Measurements from ENCODE around the gene ADGRE3. TPM values are rescaled to one million over a fixed set of nuclear protein-coding genes. Genes with fewer than 3 reads are reported as not detected.

Gene ADGRE3
- total RNA-seq, 1 experiment from 2014 or later = not detected

DNA sequence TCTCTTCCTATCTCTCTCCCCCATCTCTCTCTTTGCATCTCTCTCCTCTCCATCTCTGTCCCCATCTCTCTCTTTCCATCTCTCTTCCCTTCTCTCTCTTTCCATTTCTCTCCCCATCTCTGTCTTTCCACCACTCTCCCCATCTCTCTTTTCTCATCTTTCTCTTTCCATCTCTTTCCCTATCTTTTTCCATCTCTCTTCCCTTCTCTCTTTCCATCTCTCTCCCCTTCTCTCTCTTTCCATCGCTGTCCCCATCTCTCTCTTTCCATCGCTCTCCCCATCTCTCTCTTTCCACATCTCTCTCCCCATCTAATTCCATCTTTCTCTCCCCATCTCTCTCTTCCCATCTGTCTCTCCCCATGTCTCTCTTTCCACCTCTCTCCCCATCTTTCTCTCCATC, 24.5 kb downstream of the ADGRE3 start:
- no peak overlapping the region for H4K8ac ChIP-seq (replicated peaks; ENCODE audit: insufficient read length, low read depth, low read length)
- H3K36me3 Mint-ChIP-seq (ENCODE audit: insufficient read depth in 1 of 3, low read depth in 3 of 3) = peaks cover 0 to 17% (median 0%) of the 10 kb centered on the region in 3 experiments; a peak in 3 of 7 replicates
- H3K14ac ChIP-seq (ENCODE audit: insufficient read depth, low read length) = no peak overlapping the region
- H3K4me2 ChIP-seq (ENCODE audit: insufficient read depth, insufficient read length, low read length) = no peak overlapping the region
- H3K23ac ChIP-seq (ENCODE audit: insufficient read length, low read depth, low read length) = no peak overlapping the region
- H2AFZ ChIP-seq (ENCODE audit: low read length) = no peak overlapping the region
- no peak overlapping the region for H3K27ac ChIP-seq (ENCODE audit: insufficient read length, low read depth, low read length)
- H3K27me3 Mint-ChIP-seq (ENCODE audit: low read depth) = peaks cover 4% of the 10 kb centered on the region; the same call in 1 of the 2 replicates
- no peak overlapping the region for H3K9ac ChIP-seq (ENCODE audit: extremely low read depth, insufficient read length, low read length)
- no peaks in the 10 kb centered on the region for H3K4me1 Mint-ChIP-seq
- no peaks in the 10 kb centered on the region for H3K9me3 ChIP-seq (ENCODE audit: control insufficient read depth, low read depth, low read length)
- H3K18ac ChIP-seq (ENCODE audit: insufficient read length, low read depth, low read length) = no peak overlapping the region
- H2BK12ac ChIP-seq (ENCODE audit: insufficient read length, low read depth, low read length) = no peak overlapping the region
- H2BK20ac ChIP-seq (ENCODE audit: low read depth, low read length, poor library complexity, severe bottlenecking) = no peak overlapping the region
- H4K91ac ChIP-seq (ENCODE audit: insufficient read length, low read depth, low read length) = no peak overlapping the region
- no peak overlapping the region for H2BK120ac ChIP-seq (ENCODE audit: low read depth, low read length, poor library complexity, severe bottlenecking)
- no peak overlapping the region for H3K27ac Mint-ChIP-seq
- H4K20me1 ChIP-seq (ENCODE audit: control insufficient read depth, insufficient read depth, insufficient read length) = no peaks in the 10 kb centered on the region
- no peak for TF ChIP-seq CTCF (conservative IDR thresholded peaks at IDR 0.05)
- H2AK5ac ChIP-seq (ENCODE audit: insufficient read length, low read length) = no peak overlapping the region
- no peaks in the 10 kb centered on the region for H3K27me3 ChIP-seq (ENCODE audit: insufficient read depth, low read length)
- no peaks in the 10 kb centered on the region for H3K23me2 ChIP-seq (ENCODE audit: insufficient read length, low read depth, low read length, poor library complexity, severe bottlenecking)
- H4K5ac ChIP-seq (ENCODE audit: insufficient read length, low read depth, low read length) = no peak overlapping the region
- H2BK5ac ChIP-seq (ENCODE audit: insufficient read length, low read length) = no peak overlapping the region
- H3K79me1 ChIP-seq (ENCODE audit: insufficient read depth, low read depth, low read length, poor library complexity, severe bottlenecking) = no peaks in the 10 kb centered on the region
- no peak overlapping the region for H3T11ph ChIP-seq (ENCODE audit: low read length)
- H3K56ac ChIP-seq (ENCODE audit: insufficient read length, low read depth, low read length) = no peak overlapping the region
- no peaks in the 10 kb centered on the region for H3K4me1 ChIP-seq (ENCODE audit: insufficient read depth, low read length)
- no peak overlapping the region for H2BK15ac ChIP-seq (ENCODE audit: low read depth, low read length)
- peaks cover 25 to 86% of the 10 kb centered on the region in 2 experiments for H3K9me3 Mint-ChIP-seq
- H3K4me3 Mint-ChIP-seq = no peak overlapping the region
- DNase-seq = no peak
- WGBS (ENCODE audit: extremely low coverage, insufficient read length, low lambda C conversion rate) = 100% methylated on average over 2 of the region's 2 CpGs
- H3K4ac ChIP-seq (ENCODE audit: low read depth, low read length) = no peak overlapping the region
- H3K79me2 ChIP-seq (ENCODE audit: insufficient read depth, low read length) = no peaks in the 10 kb centered on the region

All from H9 (cell line).